GM12801 (cell line): ENCODE results near the gene MEF2B.

Experiments
- TF ChIP-seq, protein P1 (sequence below): IDR thresholded peaks from one replicate; pipeline ENCODE4 v1.5.1; 2011; ENCODE audit warnings: control low read depth; ENCODE audit not compliant: insufficient read length; ENCODE audit errors: extremely low read depth

The MEF2B gene

GRCh38 chr19:19204181-19204580 is 34.1 kb upstream of the MEF2B start:
- TF ChIP-seq, protein P1, sequence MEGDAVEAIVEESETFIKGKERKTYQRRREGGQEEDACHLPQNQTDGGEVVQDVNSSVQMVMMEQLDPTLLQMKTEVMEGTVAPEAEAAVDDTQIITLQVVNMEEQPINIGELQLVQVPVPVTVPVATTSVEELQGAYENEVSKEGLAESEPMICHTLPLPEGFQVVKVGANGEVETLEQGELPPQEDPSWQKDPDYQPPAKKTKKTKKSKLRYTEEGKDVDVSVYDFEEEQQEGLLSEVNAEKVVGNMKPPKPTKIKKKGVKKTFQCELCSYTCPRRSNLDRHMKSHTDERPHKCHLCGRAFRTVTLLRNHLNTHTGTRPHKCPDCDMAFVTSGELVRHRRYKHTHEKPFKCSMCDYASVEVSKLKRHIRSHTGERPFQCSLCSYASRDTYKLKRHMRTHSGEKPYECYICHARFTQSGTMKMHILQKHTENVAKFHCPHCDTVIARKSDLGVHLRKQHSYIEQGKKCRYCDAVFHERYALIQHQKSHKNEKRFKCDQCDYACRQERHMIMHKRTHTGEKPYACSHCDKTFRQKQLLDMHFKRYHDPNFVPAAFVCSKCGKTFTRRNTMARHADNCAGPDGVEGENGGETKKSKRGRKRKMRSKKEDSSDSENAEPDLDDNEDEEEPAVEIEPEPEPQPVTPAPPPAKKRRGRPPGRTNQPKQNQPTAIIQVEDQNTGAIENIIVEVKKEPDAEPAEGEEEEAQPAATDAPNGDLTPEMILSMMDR, result no peak

- TF ChIP-seq, protein P1, result no peak
These were observed 33.2 kb upstream of the MEF2B start, which contains the start of gene NR2C2AP for GRCh38 chr19:19203012-19203856. Gene NR2C2AP, minus strand, starts transcription at chr19:19203414. Its CDS starts 354 bp downstream, at chr19:19203060.

- TF ChIP-seq, protein P1, result no peak
These were observed 32.6 kb upstream of the MEF2B start for GRCh38 chr19:19202707-19203011.

DNA sequence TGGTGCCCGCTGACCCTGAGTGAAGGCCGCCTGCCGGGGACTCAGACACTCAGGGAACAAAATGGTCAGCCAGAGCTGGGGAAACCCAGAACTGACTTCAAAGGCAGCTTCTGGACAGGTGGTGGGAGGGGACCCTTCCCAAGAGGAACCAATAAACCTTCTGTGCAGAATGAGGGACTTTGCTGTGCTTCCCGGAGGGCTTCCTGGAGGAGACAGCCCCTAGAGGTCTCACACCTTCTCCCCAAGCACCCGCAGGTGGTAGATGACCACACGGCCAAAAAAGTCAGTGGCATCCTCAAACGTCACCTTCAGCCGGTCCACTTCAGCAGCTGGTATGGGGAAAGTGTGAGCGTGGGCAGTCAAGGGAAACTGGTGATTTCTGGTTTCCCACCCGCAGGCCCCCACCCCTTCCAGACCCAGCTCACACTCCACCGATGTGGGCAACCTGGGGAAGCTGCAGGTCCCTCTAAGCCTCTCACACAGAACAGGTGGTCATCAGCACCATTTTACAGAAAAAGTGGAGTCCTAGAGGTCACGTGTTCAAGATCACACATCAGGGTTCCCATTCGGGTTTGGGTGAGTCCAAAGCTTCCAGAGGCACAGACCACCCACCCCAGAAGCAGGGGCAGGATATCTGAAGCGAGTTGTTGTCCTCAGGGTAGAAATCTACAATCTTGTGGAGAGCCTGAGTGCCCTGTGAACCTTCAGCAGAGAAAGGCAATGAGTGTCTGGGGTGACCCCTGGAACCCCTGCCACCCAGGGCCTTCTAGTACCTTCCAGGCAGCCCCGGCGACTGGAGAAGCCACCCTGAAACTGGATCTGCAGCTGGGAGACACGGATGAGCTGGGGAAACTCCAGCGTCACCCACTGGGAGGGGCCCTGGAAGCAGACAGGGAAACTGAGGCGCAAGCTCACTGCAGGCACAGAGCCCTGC is 31.9 kb upstream of the MEF2B start:
- TF ChIP-seq, protein P1, result no peak

GRCh38 chr19:19193926-19194325 is 23.9 kb upstream of the MEF2B start:
- TF ChIP-seq, protein P1, result no peak

GRCh38 chr19:19192910-19193423 is 22.9 kb upstream of the MEF2B start:
- TF ChIP-seq, protein P1, result no peak
